Omental fat pad (tissue), 4 donors: ENCODE results near the gene USP9X. TPM values are rescaled to one million over a fixed set of nuclear protein-coding genes. Genes with fewer than 3 reads are reported as not detected.
"Not testable (repeated sequence)": the region's sequence is repeated elsewhere in the genome, so short reads cannot be mapped to it uniquely, and the experiment has no call there.

Source experiments
- ATAC-seq: fragments of 150-250 bp; one replicate; pipeline ENCODE4 v1.9.1; 2016; ENCODE audit warnings: mild to moderate bottlenecking, moderate library complexity; ENCODE audit not compliant: low FRiP score
- DNase-seq: peaks from one replicate; pipeline ENCODE4 v3.0.0-alpha.2; 2019; ENCODE audit warnings: low spot score
- CTCF ChIP-seq, 3 donors: fragments of 450-650 bp; IDR thresholded peaks; one replicate each; pipeline ENCODE4 v1.5.1; 2016 to 2017; ENCODE audit warnings: antibody characterized with exemption in 3 of 3, mild to moderate bottlenecking in 3 of 3, moderate library complexity in 2 of 3
- total RNA-seq, 4 donors: library from RNA; depleted of rRNA; stranded (reverse); fragments of >200 nt; gene quantifications; one replicate each; pipeline ENCODE4 v1.1.0, GENCODE V29; 2016

The USP9X gene
- total RNA-seq, 4 donors from 2014 or later, result 72.4 to 160 (median 129) TPM

- ATAC-seq (peak; percentile 44), DNase-seq (no peak)
Observed at GRCh38 chrX:41045960-41046567, 39.2 kb upstream of the USP9X start.

DNA sequence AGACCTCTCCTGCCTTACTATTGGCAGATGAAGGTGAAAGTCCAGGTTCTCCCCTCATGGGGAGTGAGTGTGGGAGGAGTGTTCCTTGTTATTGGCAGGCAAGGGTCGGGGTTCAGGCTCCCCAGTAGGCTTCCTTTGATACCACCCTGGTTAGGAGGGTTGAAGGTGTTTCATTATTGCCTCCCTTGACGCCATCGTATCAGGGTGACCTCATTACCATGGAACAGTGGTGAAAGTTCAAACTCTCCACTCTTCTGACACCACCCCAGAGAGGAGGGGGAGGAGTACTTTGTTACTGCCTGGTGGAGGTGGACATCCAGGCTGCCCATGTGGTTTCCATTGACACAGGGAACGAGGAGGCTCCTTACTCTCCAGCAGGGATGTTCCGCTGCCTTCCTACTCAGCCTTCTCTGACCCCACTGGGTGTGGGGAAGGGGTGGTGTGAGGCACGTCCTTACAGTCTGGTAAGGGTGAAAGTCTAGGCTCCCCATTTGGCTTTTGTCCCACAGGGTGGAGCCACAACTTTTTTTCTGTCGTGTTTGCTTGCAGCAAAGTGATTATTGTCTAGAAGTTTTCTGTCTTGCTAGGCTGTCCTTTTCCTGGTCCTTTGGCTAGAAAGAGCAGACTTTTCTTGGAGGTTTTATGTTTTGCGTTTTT is 37.2 kb upstream of the USP9X start:
- ATAC-seq (no peak), DNase-seq (no peak)
- no peak for TF ChIP-seq CTCF (IDR thresholded peaks at IDR 0.05)

More at GRCh38 chrX:41045960-41046567, 39.2 kb upstream of the USP9X start:
- no peak for TF ChIP-seq CTCF (IDR thresholded peaks at IDR 0.05)

DNA sequence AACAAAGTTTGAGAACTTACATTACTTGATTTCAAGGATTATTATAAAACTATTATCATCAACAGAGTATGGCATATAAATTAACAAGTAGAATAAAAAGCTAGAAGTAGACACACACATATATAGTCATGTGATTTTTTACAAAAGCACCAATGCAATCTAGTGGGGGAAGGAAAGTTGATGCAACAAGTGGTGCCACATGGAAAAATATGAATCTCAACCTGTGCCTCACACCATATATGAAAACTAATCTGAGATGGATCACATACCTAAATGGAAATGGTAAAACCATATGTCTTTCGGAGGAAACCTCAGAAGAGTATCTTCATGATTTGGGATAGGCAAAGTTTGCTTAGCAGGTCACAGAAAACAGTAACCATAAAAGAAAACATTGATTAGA is 34.9 kb upstream of the USP9X start:
- ATAC-seq, result no peak
- no peak for DNase-seq
- no peak for TF ChIP-seq CTCF (IDR thresholded peaks at IDR 0.05)

- DNase-seq, result no peak
- ATAC-seq, result no peak
- TF ChIP-seq CTCF (IDR thresholded peaks at IDR 0.05), result no peak
Observed at GRCh38 chrX:41051288-41051687, 34.0 kb upstream of the USP9X start.

DNA sequence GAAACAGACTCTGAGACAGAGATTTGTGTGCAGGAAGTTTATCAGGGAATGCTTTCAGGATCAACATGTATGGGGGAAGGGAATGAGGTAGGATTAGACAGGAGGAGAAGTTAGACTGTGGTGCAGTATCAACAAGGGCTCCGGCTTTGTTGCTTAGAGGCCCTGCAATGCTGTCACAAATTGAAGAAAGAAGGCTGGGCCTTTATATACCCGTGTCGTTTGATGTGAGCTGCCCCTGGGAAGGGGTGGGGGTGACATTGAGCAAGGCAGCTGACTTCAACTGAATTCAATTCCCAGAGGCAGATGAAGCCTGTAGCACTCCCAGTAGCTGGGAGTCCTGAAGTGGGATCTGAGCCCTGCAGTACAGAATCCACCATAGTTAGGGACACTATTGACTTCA is 29.5 kb upstream of the USP9X start:
- no peak for TF ChIP-seq CTCF (IDR thresholded peaks at IDR 0.05)
- no peak for ATAC-seq
- DNase-seq, result no peak

DNA sequence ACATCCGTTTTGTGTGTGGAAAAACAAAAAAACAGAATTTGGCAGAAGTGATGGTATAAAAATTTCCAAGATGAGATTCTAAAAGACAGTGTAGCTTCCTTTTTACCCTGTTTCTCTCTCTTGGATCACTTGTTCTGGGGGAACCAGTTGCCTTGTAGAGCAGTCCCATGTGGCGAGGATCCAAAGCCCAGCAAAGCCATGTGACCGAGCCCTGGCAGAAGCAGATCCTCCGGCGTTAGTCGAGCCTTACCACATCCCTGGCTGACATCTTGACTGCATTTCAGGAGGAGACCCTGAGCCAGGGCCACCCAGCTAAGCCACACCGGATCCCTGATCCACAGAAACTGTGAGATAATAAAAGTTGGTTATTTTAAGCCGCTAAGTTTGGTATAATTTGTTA is 22.0 kb upstream of the USP9X start:
- DNase-seq, ATAC-seq: not testable (repeated sequence)

DNA sequence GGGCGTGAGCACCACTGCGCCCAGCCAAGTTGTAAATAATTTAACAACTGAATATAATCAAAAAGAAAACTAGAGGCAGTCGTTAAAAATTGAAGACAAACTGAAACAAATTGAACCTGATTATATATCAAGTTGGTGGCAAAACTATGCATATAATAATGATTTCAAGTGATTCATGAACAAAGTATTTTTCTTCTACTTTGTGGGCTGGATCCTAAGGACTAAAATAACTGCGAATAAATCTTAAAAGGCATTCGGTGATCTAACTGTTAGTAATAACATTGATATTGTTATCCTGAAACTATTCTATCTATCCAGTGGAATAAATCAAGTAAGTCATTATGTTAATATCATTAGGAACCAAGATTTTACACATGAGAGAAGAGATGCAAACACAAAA is 21.2 kb upstream of the USP9X start:
- no peak for TF ChIP-seq CTCF (IDR thresholded peaks at IDR 0.05)
- ATAC-seq (no peak), DNase-seq (no peak)
